ENCODE data around the gene LYL1. TPM values are rescaled to one million over a fixed set of nuclear protein-coding genes. Genes with fewer than 3 reads are reported as not detected.

LYL1 gene
- total RNA-seq, 8 experiments from 2014 or later, result 0.11 to 1.3 (median 0.58) TPM; not detected in 1

DNA sequence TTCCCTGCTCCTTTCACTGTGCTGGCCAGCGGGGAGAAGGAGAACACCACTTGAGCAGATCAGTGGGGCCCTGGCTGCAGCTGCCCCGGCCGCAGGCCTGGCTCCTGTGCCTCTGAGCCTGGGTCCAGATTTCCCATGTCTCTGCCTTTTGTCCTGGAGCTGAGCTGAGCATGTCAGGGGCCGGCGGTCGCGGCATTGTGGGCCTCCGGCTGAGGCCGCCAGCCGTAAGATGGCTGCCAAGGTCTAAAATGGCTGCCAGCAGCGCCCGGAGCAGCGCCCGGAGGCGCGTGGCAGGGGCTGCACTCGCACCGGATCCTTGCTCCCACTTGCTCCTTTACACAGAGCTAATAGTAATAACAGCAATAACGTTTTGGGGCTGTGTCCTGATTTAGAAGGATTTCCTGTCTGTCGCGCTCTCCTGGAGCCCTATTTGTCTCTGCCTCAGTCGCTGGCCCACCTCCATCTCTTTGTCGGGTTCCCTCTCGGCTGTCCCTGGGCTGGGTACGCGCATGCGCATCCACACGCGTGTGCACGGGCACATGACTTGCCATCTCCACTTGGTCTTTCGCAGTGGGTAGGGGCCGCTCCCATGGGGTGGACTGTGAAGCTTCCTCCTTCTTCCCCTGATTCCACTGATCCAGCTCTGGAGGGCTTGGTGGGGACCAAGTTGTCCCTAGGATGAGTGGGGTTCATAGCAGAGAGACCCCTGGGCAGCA is 32.1 kb downstream of the LYL1 start:
- Histone ChIP-seq H3K27ac (no peak overlapping the region), H3K4me1 (replicated peaks in 1 of 2) (peaks cover 0 to 4% of the 10 kb centered on the region in 2 donors), H3K4me3 (no peak overlapping the region)
- ATAC-seq (replicated peaks in 6 of 8), result no peak
- 60 to 100% (median 76%) methylated on average over 1 to 8 of the region's 32 CpGs; no CpG with 5 or more reads in 5 of the 10 experiments for WGBS, 10 experiments
- in situ Hi-C loops (cut with MboI; ENCODE audit: low pct_unique_long_range_greater_than_20kb in 2 of 9, low sequenced_read_pairs in 9 of 9, unreplicated experiment in 9 of 9), result no loop called here

GRCh38 chr19:13069415-13070359 is 33.0 kb downstream of the LYL1 start:
- Histone ChIP-seq H3K4me1 (replicated peaks in 1 of 2) (peaks cover 0 to 4% of the 10 kb centered on the region in 2 donors), H3K27ac (no peak overlapping the region), H3K4me3 (no peak overlapping the region)
- ATAC-seq (replicated peaks in 6 of 8), result peak in 1 of 8 experiments; percentile 21
- in situ Hi-C loops (cut with MboI; ENCODE audit: low pct_unique_long_range_greater_than_20kb in 2 of 9, low sequenced_read_pairs in 9 of 9, unreplicated experiment in 9 of 9), result no loop called here
- WGBS, 10 experiments, result 0 to 90% (median 57%) methylated on average over 1 to 9 of the region's 20 CpGs; no CpG with 5 or more reads in 4 of the 10 experiments

DNA sequence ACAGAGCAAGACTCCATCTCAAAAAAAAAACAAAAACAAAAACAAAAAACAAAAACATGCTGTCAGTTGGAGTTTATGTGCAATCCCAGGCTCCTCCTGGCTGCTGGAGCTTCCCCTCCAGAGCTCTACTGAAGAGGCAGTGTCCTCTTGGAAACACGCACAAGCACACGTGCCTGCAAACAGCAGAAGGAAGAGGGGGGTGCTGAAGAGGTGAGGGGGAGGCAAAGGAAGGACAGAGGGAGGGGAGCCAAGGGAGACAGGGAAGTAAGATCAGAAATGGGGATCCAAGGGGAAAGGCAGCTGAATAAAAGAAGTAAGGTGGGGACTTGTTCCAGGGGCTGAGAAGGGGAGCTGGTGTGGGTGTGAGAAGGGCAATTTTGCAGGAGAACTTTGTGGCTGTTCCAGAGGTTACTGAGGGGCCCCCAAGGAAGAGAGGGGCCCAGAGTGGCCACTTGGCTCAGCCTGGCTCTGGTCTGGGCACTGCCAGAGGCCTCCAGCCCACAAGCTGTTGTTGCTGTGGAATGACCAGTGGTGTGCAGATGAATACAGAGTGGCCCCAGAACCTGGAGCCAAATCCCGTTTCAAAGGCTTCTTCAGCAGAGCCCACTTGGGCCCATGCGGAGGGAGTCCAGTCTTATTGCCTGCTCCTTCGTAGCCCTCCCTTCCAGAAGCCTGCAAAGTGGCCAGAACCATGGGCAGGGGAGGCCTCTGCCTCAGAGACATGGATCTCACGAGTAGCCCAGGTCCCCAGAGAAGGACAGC is 34.4 kb downstream of the LYL1 start:
- peaks cover 0 to 4% of the 10 kb centered on the region in 2 donors for H3K4me1 ChIP-seq (replicated peaks in 1 of 2)
- in situ Hi-C loops (cut with MboI; ENCODE audit: low pct_unique_long_range_greater_than_20kb in 2 of 9, low sequenced_read_pairs in 9 of 9, unreplicated experiment in 9 of 9), result no loop called here
- ATAC-seq (replicated peaks in 6 of 8), result peak in 3 of 8 experiments; percentile 27 to 59 (median 52)
- H3K27ac ChIP-seq, result no peak overlapping the region
- 40 to 100% (median 52%) methylated on average over 2 to 3 of the region's 6 CpGs; no CpG with 5 or more reads in 6 of the 10 experiments for WGBS, 10 experiments
- H3K4me3 ChIP-seq, result no peak overlapping the region

GRCh38 chr19:13066933-13067807 is 35.5 kb downstream of the LYL1 start:
- in situ Hi-C loops (cut with MboI; ENCODE audit: low pct_unique_long_range_greater_than_20kb in 2 of 9, low sequenced_read_pairs in 9 of 9, unreplicated experiment in 9 of 9), result no loop called here
- Histone ChIP-seq H3K27ac (no peak overlapping the region), H3K4me3 (no peak overlapping the region), H3K4me1 (replicated peaks in 1 of 2) (peaks cover 0 to 4% of the 10 kb centered on the region in 2 donors)
- WGBS, 10 experiments, result 0 to 90% (median 70%) methylated on average over 1 to 6 of the region's 17 CpGs; no CpG with 5 or more reads in 4 of the 10 experiments
- peak in 3 of 8 experiments; percentile 39 to 56 (median 49) for ATAC-seq (replicated peaks in 6 of 8)

DNA sequence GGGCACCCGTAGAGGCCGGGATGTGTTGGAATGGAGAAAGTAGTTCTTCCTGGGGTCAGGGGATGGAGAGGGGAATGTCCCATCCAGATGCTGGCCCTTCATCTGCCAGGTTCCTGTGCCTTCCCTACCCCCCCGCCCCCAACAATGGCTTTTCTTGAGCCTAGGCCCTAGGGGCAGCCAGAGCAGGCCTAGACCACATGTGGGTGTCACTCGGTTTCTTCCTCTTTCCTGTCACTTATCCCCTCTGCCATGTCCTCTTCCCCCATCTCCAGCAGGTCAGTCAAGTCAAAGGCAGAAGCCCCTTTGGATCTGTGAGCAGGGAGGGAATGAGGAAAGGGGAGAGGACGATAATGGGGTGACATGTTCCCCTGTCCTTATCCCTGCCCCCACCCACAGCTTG is 36.4 kb downstream of the LYL1 start:
- no peak for ATAC-seq (replicated peaks in 6 of 8)
- 17 to 100% (median 96%) methylated on average over 1 to 3 of the region's 5 CpGs; no CpG with 5 or more reads in 4 of the 10 experiments for WGBS, 10 experiments
- no peak overlapping the region for H3K27ac ChIP-seq
- no peak overlapping the region for H3K4me3 ChIP-seq
- in situ Hi-C loops (cut with MboI; ENCODE audit: low pct_unique_long_range_greater_than_20kb in 2 of 9, low sequenced_read_pairs in 9 of 9, unreplicated experiment in 9 of 9), result no loop called here
- peaks cover under 1 to 4% of the 10 kb centered on the region in 2 donors for H3K4me1 ChIP-seq (replicated peaks in 1 of 2)

DNA sequence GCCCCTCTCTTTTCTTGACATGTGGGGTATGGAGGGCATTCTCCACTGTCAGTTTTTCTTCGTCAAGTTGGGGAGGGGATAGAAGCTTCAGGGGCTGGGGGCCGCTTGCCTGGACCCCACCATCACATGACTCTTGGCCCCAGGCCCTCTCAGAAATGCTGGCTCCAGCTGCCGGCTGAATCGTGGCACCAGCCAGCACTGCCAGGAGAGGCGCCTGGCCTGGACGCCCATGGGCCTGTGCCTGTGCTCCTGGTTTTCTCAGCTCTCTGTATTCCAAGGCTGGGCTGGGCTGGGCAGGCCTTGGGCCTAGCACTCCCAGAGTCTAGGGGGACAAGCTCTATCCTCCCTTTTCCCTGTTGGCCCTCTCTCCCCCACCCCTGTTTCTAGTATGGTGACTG is 38.6 kb downstream of the LYL1 start:
- Histone ChIP-seq H3K4me3 (no peak overlapping the region), H3K27ac (no peak overlapping the region), H3K4me1 (replicated peaks in 1 of 2) (peaks cover 8 to 13% of the 10 kb centered on the region in 2 donors)
- in situ Hi-C loops (cut with MboI; ENCODE audit: low pct_unique_long_range_greater_than_20kb in 2 of 9, low sequenced_read_pairs in 9 of 9, unreplicated experiment in 9 of 9), result no loop called here
- WGBS, 10 experiments, result 20 to 42% methylated on average over 1 to 2 of the region's 6 CpGs; no CpG with 5 or more reads in 8 of the 10 experiments
- ATAC-seq (replicated peaks in 6 of 8), result no peak

DNA sequence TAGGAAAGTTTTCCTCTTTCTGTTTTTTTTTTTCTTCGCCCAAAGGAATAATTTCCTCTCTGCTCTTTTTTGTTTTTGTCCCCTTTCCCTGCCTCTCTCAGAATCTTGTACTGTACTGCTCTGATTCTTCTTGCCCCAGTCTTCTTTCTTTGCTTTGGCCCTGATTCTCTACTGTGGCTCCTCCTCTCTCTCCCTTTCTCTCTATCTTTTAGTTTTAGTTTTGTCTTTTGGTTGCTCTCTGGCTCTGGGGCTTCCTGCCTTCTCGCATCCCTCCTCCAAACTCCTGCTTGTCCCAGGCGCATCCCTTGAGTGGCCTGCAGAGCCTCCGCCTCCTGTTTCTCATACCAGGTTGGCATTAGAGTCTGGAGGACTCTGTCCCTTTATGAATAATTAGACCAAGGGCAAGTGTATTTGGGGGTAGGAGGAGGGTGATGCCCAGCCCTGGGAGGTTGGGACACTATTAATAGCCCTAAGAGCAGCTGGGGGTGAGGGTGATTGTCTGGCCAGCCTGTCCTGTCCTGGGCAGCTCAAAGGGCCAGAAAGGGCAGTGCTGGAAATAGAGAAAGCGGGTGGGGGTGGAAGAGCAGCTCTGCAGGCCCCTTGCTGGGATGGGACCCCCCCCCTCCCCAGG is 39.1 kb downstream of the LYL1 start:
- H3K4me1 ChIP-seq (replicated peaks in 1 of 2), result peaks cover 8 to 13% of the 10 kb centered on the region in 2 donors
- in situ Hi-C loops (cut with MboI; ENCODE audit: low pct_unique_long_range_greater_than_20kb in 2 of 9, low sequenced_read_pairs in 9 of 9, unreplicated experiment in 9 of 9), result no loop called here
- no peak overlapping the region for H3K27ac ChIP-seq
- H3K4me3 ChIP-seq, result no peak overlapping the region
- ATAC-seq (replicated peaks in 6 of 8), result no peak
- 50 to 89% (median 62%) methylated on average over 2 to 4 of the region's 5 CpGs; no CpG with 5 or more reads in 2 of the 10 experiments for WGBS, 10 experiments

DNA sequence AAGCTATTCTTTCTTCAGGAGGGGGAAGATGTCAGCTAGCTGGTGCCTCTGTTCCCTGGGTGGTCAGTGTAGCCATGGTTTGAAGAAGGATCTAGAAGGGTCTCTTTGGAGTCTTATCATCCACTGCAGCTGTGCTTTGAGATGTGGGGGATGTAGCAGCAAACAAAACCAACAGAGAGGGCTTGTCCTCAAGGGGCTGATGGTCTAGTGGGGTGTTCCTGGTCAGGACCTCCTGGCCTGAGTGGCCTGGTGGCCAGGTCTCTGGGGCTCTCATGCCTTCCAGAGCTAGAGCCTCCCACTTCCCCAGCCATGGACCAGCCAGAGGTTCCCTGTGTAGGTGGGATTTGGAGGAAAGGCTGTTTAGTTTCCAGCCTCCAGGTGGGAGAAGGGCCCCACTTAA is 40.3 kb downstream of the LYL1 start:
- H3K27ac ChIP-seq, result no peak overlapping the region
- in situ Hi-C loops (cut with MboI; ENCODE audit: low pct_unique_long_range_greater_than_20kb in 2 of 9, low sequenced_read_pairs in 9 of 9, unreplicated experiment in 9 of 9), result no loop called here
- H3K4me3 ChIP-seq, result no peak overlapping the region
- no peak for ATAC-seq (replicated peaks in 6 of 8)
- H3K4me1 ChIP-seq (replicated peaks in 1 of 2), result peaks cover 8 to 9% of the 10 kb centered on the region in 2 donors

- peaks cover 8 to 10% of the 10 kb centered on the region in 2 donors for H3K4me1 ChIP-seq (replicated peaks in 1 of 2)
- 0 to 20% (median 0%) methylated on average over 1 to 11 of the region's 40 CpGs; no CpG with 5 or more reads in 4 of the 10 experiments for WGBS, 10 experiments
- H3K4me3 ChIP-seq, result peak overlapping the region; percentile 21 to 36 (median 23)
- no peak overlapping the region for H3K27ac ChIP-seq
- peak; percentile 83 to 97 (median 95) for ATAC-seq (replicated peaks in 6 of 8)
- in situ Hi-C loops (cut with MboI; ENCODE audit: low pct_unique_long_range_greater_than_20kb in 2 of 9, low sequenced_read_pairs in 9 of 9, unreplicated experiment in 9 of 9), result no loop called here
Measured at GRCh38 chr19:13060964-13061927, 41.4 kb downstream of the LYL1 start.

- 0 to 37% (median 19%) methylated on average over 1 to 12 of the region's 19 CpGs; no CpG with 5 or more reads in 6 of the 10 experiments for WGBS, 10 experiments
- ATAC-seq (replicated peaks in 6 of 8), result peak in 7 of 8 experiments; percentile 2 to 34 (median 13)
- peaks cover 13 to 19% of the 10 kb centered on the region in 2 donors for H3K4me1 ChIP-seq (replicated peaks in 1 of 2)
- H3K4me3 ChIP-seq, result peak overlapping the region in 1 of 5 donors; percentile 36
- H3K27ac ChIP-seq, result no peak overlapping the region
- in situ Hi-C loops (cut with MboI; ENCODE audit: low pct_unique_long_range_greater_than_20kb in 2 of 9, low sequenced_read_pairs in 9 of 9, unreplicated experiment in 9 of 9), result no loop called here
Measured at GRCh38 chr19:13060233-13060963, 42.3 kb downstream of the LYL1 start.
